Measurements from ENCODE around the gene CISD1. TPM values are rescaled to one million over a fixed set of nuclear protein-coding genes. Genes with fewer than 3 reads are reported as not detected.

CISD1 gene
- total RNA-seq, 4 donors from 2014 or later, result 14.6 to 21.8 (median 18.1) TPM

- DNase-seq (ENCODE audit: low spot score) (no peak), ATAC-seq (ENCODE audit: low FRiP score) (no peak)
- no peak for TF ChIP-seq CTCF (IDR thresholded peaks at IDR 0.05)
These were observed 25.0 kb downstream of the CISD1 start for GRCh38 chr10:58293989-58294388.

- TF ChIP-seq CTCF (IDR thresholded peaks at IDR 0.05), result peak in 1 of 3 donors; percentile 11
- DNase-seq (ENCODE audit: low spot score), result peak; percentile 51
- ATAC-seq (ENCODE audit: low FRiP score), result no peak
These were observed 30.6 kb downstream of the CISD1 start for GRCh38 chr10:58299580-58299979.

GRCh38 chr10:58300676-58301075 lies 31.7 kb downstream of the CISD1 start:
- DNase-seq (ENCODE audit: low spot score), result no peak
- TF ChIP-seq CTCF (IDR thresholded peaks at IDR 0.05), result no peak
- ATAC-seq (ENCODE audit: low FRiP score), result no peak

GRCh38 chr10:58302254-58302653 lies 33.3 kb downstream of the CISD1 start:
- DNase-seq (ENCODE audit: low spot score) (no peak), ATAC-seq (ENCODE audit: low FRiP score) (no peak)
- TF ChIP-seq CTCF (IDR thresholded peaks at IDR 0.05), result no peak

GRCh38 chr10:58304099-58304633 lies 35.2 kb downstream of the CISD1 start:
- no peak for TF ChIP-seq CTCF (IDR thresholded peaks at IDR 0.05)
- no peak for DNase-seq (ENCODE audit: low spot score)
- no peak for ATAC-seq (ENCODE audit: low FRiP score)

GRCh38 chr10:58305821-58306220 lies 36.9 kb downstream of the CISD1 start:
- no peak for TF ChIP-seq CTCF (IDR thresholded peaks at IDR 0.05)
- ATAC-seq (ENCODE audit: low FRiP score) (no peak), DNase-seq (ENCODE audit: low spot score) (no peak)

GRCh38 chr10:58307676-58308075 lies 38.7 kb downstream of the CISD1 start:
- ATAC-seq (ENCODE audit: low FRiP score) (no peak), DNase-seq (ENCODE audit: low spot score) (no peak)
- no peak for TF ChIP-seq CTCF (IDR thresholded peaks at IDR 0.05)
